Left renal cortex interstitium (tissue), 4 donors: ENCODE measurements around the gene MYCBPAP. TPM values are rescaled to one million over a fixed set of nuclear protein-coding genes. Genes with fewer than 3 reads are reported as not detected.
A peak's percentile ranks its signal among the peaks of the same experiment; 100 is the strongest.

Experiments used
- DNase-seq, 4 donors: peaks; one replicate each; pipeline ENCODE4 v3.0.0-alpha.2; 2013; ENCODE audit warnings: low read depth in 4 of 4, low spot score in 2 of 4, missing footprints in 1 of 4
- polyA plus RNA-seq, 4 donors: library from polyadenylated mRNA; unstranded; fragments of 120-200 nt; gene quantifications; one replicate each; pipeline ENCODE4 v1.2.1, GENCODE V29; 2013; ENCODE audit not compliant: insufficient read length in 4 of 4

MYCBPAP gene, protein sequence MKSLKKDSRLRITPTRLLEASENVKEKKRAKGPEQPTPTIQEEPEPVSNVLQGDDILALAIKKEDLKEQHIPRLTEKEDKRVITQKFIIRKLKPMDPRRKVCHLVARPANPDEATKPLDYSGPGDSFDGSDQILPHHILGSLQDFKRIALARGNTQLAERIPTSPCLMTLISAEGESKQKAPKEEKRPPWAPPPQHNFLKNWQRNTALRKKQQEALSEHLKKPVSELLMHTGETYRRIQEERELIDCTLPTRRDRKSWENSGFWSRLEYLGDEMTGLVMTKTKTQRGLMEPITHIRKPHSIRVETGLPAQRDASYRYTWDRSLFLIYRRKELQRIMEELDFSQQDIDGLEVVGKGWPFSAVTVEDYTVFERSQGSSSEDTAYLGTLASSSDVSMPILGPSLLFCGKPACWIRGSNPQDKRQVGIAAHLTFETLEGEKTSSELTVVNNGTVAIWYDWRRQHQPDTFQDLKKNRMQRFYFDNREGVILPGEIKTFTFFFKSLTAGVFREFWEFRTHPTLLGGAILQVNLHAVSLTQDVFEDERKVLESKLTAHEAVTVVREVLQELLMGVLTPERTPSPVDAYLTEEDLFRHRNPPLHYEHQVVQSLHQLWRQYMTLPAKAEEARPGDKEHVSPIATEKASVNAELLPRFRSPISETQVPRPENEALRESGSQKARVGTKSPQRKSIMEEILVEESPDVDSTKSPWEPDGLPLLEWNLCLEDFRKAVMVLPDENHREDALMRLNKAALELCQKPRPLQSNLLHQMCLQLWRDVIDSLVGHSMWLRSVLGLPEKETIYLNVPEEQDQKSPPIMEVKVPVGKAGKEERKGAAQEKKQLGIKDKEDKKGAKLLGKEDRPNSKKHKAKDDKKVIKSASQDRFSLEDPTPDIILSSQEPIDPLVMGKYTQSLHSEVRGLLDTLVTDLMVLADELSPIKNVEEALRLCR
- 1 to 10 TPM; 1.2 to 3.2 (median 2.3) TPM for polyA plus RNA-seq

DNA sequence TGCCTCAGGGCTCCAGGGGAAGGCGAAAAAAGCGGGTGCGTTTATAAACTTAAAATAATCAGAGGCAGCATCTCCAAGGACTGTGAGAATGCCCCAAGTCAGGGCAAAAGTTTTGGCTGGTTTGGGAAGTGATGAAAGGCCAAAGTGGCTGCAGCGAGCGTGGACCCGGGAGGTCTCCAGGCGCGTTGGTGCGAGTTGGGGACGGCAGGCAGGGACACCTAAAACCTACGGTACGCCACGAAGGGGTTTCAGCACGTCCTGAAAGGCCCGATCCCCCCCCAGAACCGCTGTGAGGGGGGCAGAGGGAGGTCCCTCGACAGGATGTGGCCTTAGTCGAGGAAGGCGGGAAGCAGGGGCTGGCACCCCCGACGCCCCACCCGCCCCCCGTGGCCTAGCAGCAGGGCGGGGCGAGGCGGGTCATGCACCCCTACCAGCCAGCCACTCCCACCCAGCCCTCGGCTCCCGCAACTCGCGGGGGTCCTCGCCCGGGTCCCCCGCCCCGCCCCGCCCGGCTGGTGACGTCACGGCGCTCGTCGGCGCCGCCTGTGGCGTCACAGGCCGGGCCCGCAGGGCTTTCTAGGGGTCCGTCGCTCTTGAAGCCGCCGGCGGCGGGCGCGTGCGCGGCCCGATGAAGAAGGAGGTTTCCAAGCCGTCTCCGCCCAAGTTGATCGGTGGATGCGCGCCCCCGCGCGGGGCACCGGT lies at the start of gene MYCBPAP:
Gene MYCBPAP (plus strand): TSS at position 569 of the 702 bp plus-strand sequence. CDS start 236 bp downstream, outside the sequence.
- DNase-seq = peak in 1 of 4 donors; percentile 77

DNA sequence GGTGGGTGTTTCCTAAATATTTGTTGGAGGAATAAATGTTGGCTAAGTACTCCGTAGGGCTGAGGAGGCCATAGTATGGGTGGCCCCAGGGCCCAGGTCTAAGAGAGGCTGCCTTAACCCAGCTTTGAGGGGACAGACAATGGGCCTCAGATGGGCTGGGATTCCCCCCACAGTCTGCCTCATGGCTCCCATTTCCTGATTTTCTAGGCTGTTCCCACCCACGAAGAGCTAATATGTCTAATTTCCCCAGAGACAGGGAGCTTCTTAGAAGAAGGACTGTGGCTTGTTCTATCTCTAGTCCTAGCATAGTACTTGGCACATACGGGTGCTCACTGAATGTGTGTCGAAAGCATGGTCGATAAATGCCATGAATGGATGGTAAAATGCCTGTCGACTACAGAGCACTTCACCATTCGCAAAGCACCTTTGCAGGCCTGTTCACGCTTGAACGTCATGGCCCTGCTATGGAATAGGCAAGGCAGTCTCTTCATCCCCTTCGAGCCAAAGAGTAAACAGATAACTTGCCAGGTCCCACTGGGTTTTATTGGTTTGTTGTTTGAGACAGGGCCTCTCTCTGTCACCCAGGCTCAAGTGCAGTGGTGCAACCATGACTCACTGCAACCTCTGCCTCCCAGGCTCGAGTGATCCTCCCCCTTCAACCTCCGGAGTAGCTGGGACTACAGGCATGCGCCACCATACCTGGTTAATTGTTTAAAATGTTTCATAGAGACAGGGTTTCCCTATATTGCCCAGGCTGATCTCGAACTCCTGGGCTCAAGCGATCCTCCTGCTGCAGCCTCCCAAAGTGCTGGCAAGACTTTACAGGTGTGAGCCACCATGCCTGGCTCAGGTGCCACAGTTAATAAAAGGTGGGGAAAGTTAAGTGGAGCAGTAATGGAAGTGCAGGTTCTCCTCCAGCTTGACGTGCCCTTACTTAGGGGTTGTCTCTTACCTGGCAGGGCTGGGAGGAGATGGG lies 49.2 kb upstream of the MYCBPAP start:
- DNase-seq = no peak

DNA sequence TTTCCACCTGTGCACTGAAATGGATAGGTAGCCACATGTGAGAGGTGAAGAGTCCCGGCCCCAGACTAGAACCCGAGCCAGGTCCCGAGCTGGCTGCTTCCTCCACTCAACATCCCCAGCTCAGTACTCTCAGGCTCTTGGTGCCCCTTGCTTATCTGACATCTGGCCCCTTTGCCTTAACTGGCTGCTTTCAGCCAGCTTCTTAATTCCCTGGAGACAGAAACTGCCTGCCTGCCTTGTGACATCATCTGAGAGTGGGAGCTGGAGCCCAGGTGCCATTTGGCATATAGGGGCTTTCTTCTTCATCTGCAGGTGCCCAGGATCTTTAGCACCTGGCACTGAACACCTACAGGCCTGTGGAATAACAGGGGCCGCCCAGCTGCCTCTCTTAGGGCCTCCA lies 48.5 kb upstream of the MYCBPAP start:
- DNase-seq = no peak

DNA sequence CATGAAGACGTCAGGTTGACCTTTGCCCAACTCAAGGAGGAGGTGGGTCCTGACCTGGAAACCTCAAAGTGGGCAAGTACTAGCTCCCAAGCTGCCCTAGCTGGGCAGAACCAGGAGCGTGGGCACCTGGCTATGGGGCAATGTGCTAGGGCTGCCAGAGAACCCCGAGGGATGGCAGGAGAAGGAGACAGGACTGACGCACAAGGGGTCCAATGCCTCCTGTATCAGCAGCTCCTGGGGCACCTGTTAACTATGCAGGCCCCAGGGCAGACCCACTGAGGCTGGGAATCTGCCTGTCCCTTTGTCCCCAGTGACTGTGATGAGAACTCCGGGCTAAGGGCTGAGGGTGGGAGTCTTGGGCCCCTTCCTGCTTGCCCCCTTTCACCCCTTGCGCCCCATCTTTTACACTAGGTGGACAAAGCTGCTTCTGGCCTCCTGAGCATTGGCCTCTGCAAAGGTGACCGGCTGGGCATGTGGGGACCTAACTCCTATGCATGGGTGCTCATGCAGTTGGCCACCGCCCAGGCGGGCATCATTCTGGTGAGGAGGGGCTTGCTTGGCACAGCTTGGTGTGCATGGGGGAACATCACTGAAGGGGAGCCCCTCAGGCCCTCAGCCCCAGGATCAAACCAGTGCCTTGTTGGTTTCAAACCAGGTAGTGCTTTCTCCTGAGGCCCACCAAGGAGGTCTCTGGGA lies 47.3 kb upstream of the MYCBPAP start:
- no peak for DNase-seq

DNA sequence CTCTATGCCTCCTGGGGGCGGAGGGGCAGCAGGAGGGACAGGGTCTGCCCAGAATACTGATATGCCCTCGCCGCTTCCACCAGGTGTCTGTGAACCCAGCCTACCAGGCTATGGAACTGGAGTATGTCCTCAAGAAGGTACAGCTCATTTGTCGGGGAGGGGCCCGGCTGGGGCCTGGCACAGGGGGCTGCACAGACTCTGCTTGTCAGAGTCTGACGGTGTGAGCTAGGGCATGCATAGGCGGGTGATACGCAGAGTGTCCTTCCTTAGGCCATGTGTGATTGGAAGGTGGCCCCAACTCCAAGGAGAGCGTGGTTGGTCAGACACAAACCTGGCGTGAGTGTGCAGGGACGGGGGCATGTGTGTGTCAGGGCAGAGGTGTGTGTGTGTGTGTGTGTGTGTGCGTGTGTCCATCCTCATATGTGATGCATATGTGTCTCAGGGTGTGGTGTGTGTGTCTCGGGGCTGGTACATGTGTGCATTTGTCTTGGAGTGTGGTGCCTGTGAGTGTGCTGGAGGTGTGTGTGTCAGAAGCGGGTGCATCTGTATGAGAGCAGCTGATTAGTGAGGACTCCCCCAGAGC lies 46.6 kb upstream of the MYCBPAP start:
- no peak for DNase-seq

DNA sequence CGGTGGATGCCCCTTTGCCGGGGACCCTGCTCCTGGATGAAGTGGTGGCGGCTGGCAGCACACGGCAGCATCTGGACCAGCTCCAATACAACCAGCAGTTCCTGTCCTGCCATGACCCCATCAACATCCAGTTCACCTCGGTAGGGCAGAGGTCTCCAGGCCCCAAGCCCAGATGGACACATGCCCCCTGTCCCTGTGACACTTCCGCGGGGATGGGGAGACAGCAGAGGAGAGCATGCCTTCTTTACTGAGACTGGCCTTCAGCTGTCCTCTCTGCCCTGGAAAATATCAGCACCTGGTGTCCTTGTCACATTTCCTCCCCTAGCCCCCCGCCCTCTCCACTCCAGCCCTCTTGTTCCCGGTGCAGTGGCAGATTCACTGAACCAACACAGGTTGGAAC lies 45.8 kb upstream of the MYCBPAP start:
- no peak for DNase-seq

DNA sequence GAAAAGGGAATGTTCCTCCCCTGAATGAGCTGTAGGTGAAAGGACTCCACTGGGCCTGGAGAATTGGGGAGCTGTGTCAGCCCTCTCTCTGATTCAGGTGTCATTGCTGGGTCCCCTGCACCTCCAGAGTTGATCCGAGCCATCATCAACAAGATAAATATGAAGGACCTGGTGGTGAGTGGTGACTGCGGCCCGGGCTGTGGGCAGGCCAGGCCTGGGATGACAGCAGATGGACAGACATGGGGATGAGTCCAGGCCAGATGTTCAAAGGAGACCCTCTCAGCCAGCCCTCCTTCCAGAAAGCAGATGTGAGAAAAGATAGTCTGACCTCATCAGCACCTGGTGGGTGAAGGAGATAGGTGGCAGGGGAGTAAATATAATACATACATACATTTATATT lies 44.1 kb upstream of the MYCBPAP start:
- DNase-seq = no peak

DNA sequence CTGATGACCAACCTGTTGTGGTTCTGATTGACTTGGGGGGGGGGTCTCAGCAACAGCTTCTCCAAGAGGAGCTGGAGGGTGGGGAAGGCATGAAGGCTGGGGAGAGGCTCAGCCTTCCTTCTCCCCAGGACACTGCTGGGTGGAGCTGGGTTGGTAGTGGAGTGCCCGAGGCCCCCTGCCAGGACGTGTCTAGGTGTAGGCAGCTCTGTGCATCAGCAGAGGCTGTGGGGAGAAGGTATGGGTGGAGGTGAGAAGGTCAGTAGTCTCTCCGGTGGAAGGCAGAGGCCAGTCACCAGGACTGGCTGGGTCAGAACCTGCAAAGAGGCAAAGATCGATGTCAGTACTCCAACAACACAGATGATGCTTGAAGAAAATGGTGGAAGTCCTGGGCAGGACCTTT lies 43.5 kb upstream of the MYCBPAP start:
- DNase-seq = no peak

DNA sequence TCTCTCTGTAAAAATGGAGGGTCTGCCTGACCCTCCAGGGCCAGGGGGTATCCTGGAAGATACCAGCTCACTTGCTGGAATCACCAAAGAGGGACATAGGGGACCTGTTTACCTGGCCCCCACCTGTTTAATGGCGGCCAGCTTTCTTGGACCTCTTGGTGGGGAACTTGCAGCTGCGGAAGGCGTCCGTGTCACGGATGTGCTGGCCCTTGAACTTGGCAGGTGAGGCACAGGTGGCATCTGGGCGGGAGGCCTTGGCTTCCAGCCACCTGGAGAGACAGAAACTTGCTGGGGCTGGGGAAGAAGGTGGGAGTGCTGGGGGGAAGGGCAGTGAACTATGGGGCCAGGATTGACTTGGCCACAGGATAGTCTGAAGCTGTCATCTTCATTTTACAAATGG lies 43.1 kb upstream of the MYCBPAP start:
- DNase-seq = no peak

DNA sequence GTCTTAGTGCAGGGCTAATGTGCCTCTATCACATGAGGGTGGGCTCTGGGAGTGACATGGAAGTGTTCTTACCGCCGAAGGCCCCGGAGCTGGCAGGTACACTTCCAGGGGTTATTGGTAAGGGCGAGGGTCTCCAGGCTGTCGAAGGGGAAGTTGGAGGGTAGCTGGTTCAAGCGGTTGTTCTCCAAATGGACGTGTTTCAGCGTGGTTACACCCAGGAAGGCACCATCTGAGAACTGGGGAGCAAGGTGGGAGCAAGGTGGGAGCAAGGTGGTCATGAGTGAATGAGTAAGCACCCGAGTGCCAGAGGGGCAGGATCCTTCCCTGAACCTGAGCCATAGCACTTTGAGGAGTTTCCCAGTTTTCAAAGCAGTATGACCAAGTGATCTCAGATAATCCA lies 42.6 kb upstream of the MYCBPAP start:
- DNase-seq = no peak

DNA sequence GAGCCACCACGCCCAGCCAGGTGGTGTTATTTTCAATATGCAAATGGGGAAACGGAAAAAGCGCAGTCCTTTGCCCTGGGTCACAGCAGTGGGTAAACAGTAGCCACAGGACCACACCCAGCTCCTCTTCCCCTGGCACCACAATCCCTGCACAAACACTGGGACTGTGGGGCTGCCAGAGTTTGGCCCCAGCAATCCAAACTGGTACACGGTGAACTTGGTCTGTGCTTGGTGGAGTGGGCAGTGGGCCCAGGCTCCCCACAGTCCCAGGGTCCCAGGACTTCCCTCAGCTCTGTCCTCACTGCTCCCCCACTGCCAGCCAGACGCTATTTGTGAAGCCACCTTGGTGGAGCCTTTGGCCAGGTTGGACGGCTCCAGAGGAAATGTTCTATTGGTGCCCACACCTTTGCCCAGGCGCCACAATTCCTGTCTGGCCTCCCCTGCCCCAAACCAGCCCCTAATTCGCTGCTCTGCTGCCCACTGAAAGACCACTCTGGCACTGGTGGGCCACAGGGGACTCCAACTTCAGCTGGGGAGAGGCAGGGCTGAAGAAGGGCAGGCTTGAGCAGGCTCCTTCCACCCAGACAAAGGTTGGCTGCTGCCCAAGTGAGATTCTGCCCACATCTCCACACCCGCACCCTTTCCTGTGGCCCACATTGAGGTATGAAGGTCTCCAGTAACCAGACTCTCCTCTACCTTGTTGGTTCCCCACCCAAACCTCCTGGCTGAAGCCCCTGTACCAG lies 41.7 kb upstream of the MYCBPAP start:
- no peak for DNase-seq

DNA sequence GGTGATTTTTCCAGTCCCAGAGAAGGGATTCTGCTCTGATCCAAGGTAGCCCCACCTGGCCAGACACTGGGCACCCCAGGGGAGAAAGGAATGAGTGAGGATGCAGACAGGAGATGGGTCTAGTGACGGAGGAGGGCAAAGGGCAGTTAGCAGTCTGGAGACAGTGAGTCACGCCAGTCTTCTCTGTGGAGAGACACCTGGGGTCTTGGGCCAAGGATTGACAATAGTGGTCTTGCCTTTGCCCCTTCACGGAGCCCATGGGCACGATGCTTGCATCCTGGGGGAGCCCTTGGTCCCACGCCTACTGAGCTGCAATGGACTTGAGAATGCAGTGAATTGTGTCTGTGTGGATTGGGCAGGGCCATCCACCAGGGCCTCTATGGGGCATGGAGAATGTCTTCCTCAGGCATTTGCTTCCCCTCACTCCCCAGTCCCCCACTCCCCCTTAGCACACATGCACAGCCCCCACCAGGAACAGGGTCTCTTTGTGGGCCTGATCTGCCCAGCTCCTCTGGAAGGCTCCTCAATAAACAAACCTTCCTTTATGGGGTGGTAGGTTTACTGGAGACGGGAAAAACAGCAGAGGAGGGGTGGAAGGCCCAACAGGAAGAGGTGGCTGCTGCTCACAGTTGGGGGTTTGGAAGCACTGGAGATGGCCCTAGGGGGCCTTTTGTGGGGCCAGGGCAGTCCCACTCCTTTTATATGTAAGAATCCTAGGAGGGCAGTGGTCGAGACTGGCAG lies 41.0 kb upstream of the MYCBPAP start:
- no peak for DNase-seq

DNA sequence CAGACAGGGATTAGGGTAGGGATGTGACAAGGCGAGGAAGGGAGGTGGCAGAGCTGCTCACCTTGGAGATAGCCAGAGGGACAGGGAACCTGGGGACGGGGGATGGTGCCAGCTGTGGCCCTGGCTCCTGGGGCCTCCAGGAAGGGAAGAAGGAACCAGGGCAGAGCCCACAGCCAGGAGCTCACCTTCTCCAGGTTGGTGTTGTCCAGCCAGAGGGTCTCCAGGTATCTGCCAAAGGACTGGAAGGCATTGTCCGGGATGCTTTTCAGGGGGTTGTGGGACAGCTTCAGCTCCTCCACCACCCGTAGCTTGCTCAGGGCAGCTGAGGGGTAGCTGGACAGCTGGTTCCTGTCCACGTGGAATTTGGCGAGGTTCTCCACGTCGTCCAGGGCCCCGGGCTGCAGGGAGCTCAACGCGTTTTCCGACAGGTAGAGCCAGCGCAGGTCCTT lies 40.4 kb upstream of the MYCBPAP start:
- no peak for DNase-seq

DNA sequence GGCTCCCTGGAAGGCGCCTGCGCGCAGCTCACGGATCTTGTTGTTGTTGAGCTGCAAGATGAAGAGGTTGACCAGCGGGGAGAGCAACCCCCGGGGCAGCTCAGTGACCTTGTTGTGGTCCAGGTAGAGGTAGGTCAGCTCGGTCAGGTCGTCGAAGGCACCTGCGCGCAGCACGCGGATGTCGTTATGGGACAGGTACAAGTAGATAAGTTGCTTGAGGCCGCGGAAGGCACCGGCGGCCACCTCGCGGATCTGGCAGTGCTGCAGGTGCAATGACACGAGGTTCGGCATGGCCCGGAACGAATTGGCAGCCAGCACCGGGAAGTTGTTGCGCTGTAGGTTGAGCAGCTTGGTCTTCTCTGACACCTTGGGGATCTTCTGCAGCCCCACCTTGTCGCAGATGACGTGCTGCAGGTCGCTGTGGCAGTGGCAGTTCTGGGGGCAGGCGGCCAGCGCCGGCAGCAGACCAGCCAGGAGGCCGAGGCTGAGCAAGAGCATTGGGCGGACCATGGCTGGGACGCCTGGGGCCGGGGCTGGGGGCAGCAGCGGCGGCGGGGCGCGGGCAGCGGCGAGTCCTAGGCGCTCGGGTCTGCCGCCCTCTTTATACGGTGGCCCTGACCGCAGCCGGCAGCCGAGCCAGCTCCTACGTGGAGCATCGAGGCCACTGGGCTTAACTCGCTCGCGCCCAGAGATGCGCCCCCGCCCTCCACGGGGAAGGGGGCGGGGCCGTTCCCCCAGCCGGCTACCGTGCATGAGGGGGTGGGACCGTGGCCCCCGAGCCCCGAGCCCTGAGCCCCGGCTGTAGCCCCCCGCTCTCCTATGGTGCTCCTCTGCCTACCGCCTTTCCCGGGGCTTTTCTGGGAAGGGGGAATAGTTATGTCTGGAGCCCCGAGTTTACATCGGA lies 39.7 kb upstream of the MYCBPAP start, which contains the start of gene CHAD:
Gene CHAD (minus strand): TSS at position 577 of the 904 bp plus-strand sequence. CDS start 67 bp downstream, at position 510.
- DNase-seq = no peak

DNA sequence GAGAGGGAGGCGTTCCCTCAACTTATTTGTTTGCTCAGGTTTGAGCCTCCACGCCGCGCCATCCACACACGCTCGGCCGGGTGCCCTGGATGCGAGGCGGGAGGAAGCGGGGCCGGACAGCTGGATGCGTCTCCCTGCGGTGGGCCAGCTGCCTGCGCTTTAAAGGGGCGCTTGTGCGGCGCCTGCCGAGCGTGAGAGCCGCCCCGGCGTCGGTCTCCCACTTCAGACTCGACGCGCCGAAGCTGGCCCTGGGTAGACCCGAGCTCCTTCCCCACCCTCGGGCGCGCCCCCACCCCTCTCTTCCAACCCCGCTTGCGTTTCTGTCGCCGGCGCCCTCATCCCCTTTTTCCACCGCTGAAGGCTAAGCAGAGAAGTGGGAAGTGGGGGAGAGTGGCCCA lies 39.0 kb upstream of the MYCBPAP start:
- DNase-seq = no peak

DNA sequence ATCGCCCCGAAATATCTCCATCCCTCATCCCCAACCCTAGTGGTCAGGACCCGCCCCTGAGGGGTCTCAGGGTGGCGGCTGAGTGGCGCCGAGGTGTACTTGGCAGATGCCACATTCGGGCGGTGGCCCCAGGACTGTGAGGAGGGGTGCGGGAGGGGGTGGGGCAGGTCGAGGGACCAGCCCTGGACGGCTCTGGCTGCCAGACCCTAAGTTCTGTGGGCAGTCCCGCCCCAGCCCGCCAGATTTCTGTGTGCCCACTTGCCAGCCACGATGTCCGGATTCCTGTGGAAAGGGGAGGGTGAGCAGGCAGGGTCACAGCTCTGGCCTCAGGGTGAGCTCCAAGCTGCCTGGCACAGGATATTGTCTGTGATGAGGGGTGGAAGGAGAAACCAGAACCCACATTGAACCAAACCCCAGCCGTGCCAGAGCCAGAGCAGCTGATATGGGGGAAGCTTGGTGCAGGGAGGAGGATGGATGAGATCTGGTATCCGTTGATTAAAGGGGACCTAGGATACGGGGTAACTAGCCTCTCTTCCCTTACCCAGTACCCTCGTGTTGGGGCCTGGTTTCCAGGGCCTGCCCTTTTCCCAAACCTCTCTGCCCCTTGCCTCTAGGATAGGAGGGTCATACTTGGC lies 38.5 kb upstream of the MYCBPAP start:
- DNase-seq = no peak
